HG02870 (cell line): ENCODE measurements around the gene PINLYP.

Experiments
- ATAC-seq: cut with Tn5 transposase; IDR thresholded peaks from one replicate; pipeline ENCODE4 v1.9.1; 2021; ENCODE audit warnings: mild to moderate bottlenecking, moderate library complexity; ENCODE audit not compliant: unreplicated experiment

Gene PINLYP

GRCh38 chr19:43623889-43624670 is 48.5 kb downstream of the PINLYP start:
- no peak for ATAC-seq

DNA sequence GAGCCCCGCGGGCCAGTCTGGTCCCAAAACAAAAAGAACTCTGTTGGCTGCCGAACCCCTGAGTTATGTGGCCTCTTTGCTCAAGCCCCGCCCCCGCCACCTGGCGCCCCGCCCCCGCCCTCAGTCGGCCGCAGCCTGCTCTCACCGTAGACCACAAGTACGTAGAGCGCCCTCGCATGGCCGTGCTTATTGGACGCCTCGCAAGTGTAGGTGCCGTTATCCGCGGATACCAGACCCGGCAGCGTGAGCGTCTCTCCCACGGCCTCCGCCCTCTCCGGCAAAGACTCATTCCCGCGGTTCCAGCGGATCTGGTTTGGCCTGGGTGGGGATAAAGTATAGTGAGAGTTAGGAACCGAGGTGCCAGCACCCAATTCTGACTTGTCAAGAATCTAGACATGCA is 49.3 kb downstream of the PINLYP start:
- no peak for ATAC-seq

DNA sequence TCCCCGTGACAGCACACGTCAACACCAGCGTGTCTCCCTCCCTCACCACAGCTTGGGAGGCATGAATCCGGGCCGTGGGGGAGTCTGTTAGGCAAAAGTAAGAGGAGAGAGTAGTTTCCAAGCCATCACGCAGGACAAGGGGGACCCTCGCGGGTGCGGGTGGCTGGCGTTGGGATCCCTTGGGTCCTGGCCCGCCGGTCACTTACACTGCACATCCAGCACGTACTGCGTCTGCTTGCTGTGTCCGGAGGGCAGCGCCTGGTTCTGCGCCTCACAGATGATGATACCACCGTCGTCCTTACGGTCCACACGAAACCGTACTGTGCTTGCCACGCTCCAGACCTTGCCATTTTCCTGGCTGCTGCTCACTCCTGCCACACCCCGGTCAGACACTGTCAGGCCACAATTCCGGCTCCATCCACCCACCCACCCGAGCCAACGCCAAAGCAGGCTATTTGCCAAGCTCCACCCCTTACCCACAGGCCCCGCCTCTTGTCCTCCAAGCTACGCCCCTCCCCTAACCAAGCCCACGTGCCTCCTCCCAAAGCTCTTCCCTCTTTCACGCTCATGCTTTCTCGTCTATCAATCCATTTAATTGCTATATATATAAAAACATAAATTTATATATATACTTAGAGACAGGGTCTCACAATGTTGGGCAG is 50.4 kb downstream of the PINLYP start:
- ATAC-seq = no peak

- no peak for ATAC-seq
Observed at GRCh38 chr19:43626838-43627237, 51.2 kb downstream of the PINLYP start.

DNA sequence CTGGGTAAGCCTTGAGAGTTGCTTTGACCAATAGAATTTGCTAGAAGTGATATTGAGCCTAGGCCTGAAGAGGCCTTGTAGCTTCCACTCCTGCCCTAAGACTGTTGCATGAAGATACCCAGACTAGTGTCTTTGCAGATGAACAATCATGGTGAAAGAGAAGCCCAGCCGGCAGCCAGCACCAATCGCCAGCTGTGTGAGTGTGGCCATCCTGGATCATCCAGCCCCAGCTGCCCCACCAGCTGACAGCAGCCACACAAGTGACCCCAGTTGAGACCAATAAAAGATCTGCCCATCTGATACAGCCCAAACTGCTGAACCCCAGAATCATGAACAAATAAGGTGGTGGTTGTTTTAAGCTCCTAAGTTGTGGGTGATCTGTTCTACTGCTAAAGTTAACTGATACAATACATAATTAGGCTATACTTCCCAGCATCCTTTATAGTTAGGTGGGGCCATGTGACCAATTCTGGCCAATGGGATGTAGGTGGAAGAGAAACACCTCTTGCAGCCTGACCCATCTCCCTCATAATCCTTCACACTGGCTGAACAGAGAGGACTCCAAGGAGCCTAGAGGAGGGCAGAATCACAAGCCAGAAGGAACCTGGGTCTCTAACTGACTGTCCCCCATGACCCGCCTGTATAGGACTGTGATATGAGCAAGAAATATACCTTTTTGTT is 53.2 kb downstream of the PINLYP start:
- ATAC-seq = no peak

GRCh38 chr19:43631491-43631890 is 55.9 kb downstream of the PINLYP start:
- no peak for ATAC-seq
